HCT116 (cell line): ENCODE measurements around the gene PRSS21.

Experiments used
- CTCF ChIP-seq, 3 experiments: fragments of 200-600 bp in 1 of 3; sonication (generic) in 1 of 3; IDR thresholded peaks in 2 of 3; conservative IDR thresholded peaks in 1 of 3; 2 replicates each; pipeline ENCODE4 v1.5.1; 2012 to 2017; ENCODE audit warnings: low read depth in 2 of 3, low read length in 2 of 3, antibody characterized with exemption in 1 of 3, borderline replicate concordance in 1 of 3, control low read depth in 1 of 3, mild to moderate bottlenecking in 1 of 3, mixed read lengths in 1 of 3, mixed run types in 1 of 3, moderate library complexity in 1 of 3; ENCODE audit not compliant: insufficient read depth in 1 of 3
- REST ChIP-seq: IDR thresholded peaks from 2 replicates; pipeline ENCODE4 v1.6.1; 2012; ENCODE audit warnings: low read depth

GRCh38 chr16:2768403-2769089, 48.5 kb upstream of the PRSS21 start:
- TF ChIP-seq CTCF (IDR thresholded peaks at IDR 0.05 in 2 of 3, conservative IDR thresholded peaks at IDR 0.05 in 1 of 3; ENCODE audit: borderline replicate concordance in 1 of 3, insufficient read depth in 1 of 3, low read depth in 2 of 3, low read length in 2 of 3) (no peak), REST (no peak)
